PC-3 (cell line): ENCODE measurements around the gene RING1. TPM values are rescaled to one million over a fixed set of nuclear protein-coding genes. Genes with fewer than 3 reads are reported as not detected.
A peak's percentile ranks its signal among the peaks of the same experiment; 100 is the strongest.

Experiments
- ATAC-seq: fragments of 200-7000 bp; cut with Tn5 transposase; 2 replicates; pipeline ENCODE4 v1.9.1; 2020; ENCODE audit warnings: mild to moderate bottlenecking, moderate library complexity
- BruUV-seq: library from RNA; stranded (reverse); fragments of 400-500 nt; replicated peaks from 2 replicates; lab custom pipeline; 2021; lab: Mats Ljungman, UMichigan
- CTCF ChIA-PET: fragments of 300-600 bp; sonication (Branson Sonifier 250); formaldehyde crosslinking; loops from one replicate; lab custom pipeline; 2022; ENCODE audit warnings: antibody characterized with exemption; lab: Charles Lee
- POLR2A ChIA-PET: fragments of 300-600 bp; sonication (Branson Sonifier 250); formaldehyde crosslinking; loops from one replicate; lab custom pipeline; 2022; ENCODE audit warnings: antibody characterized with exemption; ENCODE audit not compliant: unreplicated experiment; lab: Charles Lee
- DNase-seq: peaks from one replicate; pipeline ENCODE4 v3.0.0-alpha.2; 2015
- H2AFZ ChIP-seq: fragments of 300-600 bp; sonication (generic); 2 replicates; pipeline ENCODE4 v1.6.0; 2016; ENCODE audit warnings: antibody characterized with exemption, low read length
- H3F3A ChIP-seq: fragments of 300-600 bp; sonication (generic); one replicate; pipeline ENCODE4 v1.6.0; 2017; ENCODE audit warnings: antibody characterized with exemption, low read length, control low read depth, mild to moderate bottlenecking; ENCODE audit not compliant: unreplicated experiment
- H3K27ac ChIP-seq: fragments of 300-600 bp; sonication (generic); 2 replicates; pipeline ENCODE4 v1.5.1; 2016; ENCODE audit warnings: mild to moderate bottlenecking, low read length
- H3K27me3 ChIP-seq: fragments of 300-600 bp; sonication (generic); 2 replicates; pipeline ENCODE4 v1.6.1; 2016; ENCODE audit warnings: low read length, mixed read lengths
- H3K36me3 ChIP-seq: fragments of 300-600 bp; sonication (generic); 2 replicates; pipeline ENCODE4 v1.6.1; 2016; ENCODE audit warnings: low read depth, mixed run types, low read length, mixed read lengths
- H3K4me1 ChIP-seq: fragments of 300-600 bp; sonication (generic); 2 replicates; pipeline ENCODE4 v1.5.1; 2016; ENCODE audit warnings: low read length; ENCODE audit not compliant: insufficient read depth
- H3K4me2 ChIP-seq: fragments of 300-600 bp; sonication (generic); 2 replicates; pipeline ENCODE4 v1.6.0; 2016; ENCODE audit warnings: low read length
- H3K4me3 ChIP-seq: fragments of 300-600 bp; sonication (generic); 2 replicates; pipeline ENCODE4 v1.5.1; 2016; ENCODE audit warnings: mild to moderate bottlenecking, low read length, mixed read lengths
- H3K79me2 ChIP-seq: fragments of 300-600 bp; sonication (generic); 2 replicates; pipeline ENCODE4 v1.6.1; 2017; ENCODE audit warnings: low read length, mixed read lengths
- H3K9ac ChIP-seq: fragments of 300-600 bp; sonication (generic); 2 replicates; pipeline ENCODE4 v1.6.0; 2016; ENCODE audit warnings: mild to moderate bottlenecking, low read length
- H3K9me2 ChIP-seq: fragments of 300-600 bp; sonication (generic); replicated peaks from 2 replicates; pipeline ENCODE4 v1.6.1; 2016; ENCODE audit warnings: mixed run types, low read length, mixed read lengths
- H3K9me3 ChIP-seq: fragments of 300-600 bp; sonication (generic); 2 replicates; pipeline ENCODE4 v1.6.1; 2016; ENCODE audit warnings: low read length, mixed read lengths
- H4K20me1 ChIP-seq: fragments of 300-600 bp; sonication (generic); 2 replicates; pipeline ENCODE4 v1.6.1; 2016; ENCODE audit warnings: low read length, mixed read lengths
- EZH2 ChIP-seq: fragments of 300-600 bp; sonication (generic); IDR thresholded peaks from one replicate; pipeline ENCODE4 v1.6.1; 2017; ENCODE audit warnings: antibody characterized with exemption, mild to moderate bottlenecking, low read length; ENCODE audit not compliant: unreplicated experiment
- EZH2phosphoT487 ChIP-seq: fragments of 300-600 bp; sonication (generic); IDR thresholded peaks from 2 replicates; pipeline ENCODE4 v1.6.1; 2018; ENCODE audit warnings: mild to moderate bottlenecking, antibody characterized with exemption, low read length, borderline replicate concordance
- intact Hi-C: fragments of 100-400 bp; cut with micrococcal nuclease; formaldehyde crosslinking; loops from 2 replicates; pipeline ENCODE4 v1.9.0; 2023
- total RNA-seq: library from RNA; depleted of rRNA; stranded (reverse); fragments of >200 nt; gene quantifications from 2 replicates; pipeline ENCODE4 v1.2.3, GENCODE V29; 2014
- TF ChIP-seq, protein P1 (sequence below): fragments of 300-600 bp; sonication (generic); conservative IDR thresholded peaks from 2 replicates; pipeline ENCODE4 v1.5.1; 2017; ENCODE audit warnings: antibody characterized with exemption, low read depth, mild to moderate bottlenecking, low read length

The RING1 gene
- total RNA-seq, 1 experiment from 2014 or later, result 23.3 TPM

DNA sequence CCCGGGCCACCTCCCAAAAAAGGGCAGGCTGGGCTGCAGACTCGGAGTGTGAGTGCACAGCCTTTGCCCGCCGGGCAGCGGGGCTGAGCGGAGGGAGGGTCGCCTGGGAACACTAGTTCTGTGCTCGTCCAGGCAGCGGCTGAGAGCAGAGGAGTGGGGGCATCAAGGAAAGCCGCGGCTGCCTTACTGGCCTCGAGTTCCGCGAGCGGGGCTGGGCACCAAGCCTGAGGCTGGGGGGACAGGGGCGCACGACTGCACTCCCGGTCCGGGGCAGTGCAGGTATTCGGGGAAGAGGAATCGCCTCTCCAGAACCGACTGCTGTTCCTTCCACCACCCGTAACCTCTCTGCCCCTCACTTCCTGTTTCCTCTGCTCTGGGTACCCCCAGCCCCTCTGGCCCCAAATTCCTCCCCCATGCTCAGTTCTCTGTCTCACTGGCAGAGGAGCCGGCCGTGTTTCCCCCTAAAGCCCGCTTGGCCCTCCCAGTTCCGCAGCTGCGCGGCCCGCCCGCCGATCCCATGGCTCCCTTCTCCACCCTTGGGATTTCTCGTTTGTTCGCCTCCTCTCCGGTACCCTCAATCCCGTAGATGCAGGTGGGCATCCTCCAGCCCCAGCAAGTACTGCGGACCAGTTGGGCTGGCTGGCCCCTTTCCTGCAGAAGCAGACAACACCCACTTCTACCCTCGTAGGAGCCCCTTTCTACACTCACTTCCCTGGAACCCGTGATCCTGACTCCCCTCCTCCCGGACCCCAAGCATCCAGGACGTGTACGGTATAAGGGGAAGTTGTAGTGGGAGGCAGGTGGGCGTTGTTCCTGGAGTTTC lies 5.1 kb downstream of the RING1 start:
- POLR2A ChIA-PET, result no interaction called here
- H3K9ac ChIP-seq, result no peak overlapping the region

DNA sequence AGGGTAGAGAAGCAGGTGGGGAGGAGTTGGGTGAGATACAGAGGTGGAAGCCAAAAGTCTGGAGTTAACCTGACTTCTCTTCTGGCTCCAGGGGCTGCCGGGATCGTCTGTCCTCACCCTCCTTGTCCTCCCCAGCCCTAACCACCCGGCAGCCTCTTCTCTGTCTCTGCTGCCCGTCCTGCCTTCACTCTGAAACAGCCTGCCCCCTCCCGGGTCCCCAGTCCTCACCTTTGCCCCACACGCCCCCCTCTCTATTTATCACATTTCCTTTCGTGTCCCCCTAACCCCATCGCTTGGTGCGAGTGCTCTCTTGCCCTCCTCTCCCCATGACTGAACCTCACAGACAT lies 5.7 kb downstream of the RING1 start:
- Histone ChIP-seq H3K4me2 (peak overlapping the region; percentile 50), H3K9me2 (no peaks in the 10 kb centered on the region), H3K4me3 (no peak overlapping the region), H4K20me1 (no peaks in the 10 kb centered on the region), H3K9me3 (no peaks in the 10 kb centered on the region), H3F3A (no peaks in the 10 kb centered on the region), H3K4me1 (0 out of 2 replicates have a peak, but pooled peaks cover 2% of the 10 kb centered on the region), H3K36me3 (no peaks in the 10 kb centered on the region), H3K79me2 (0 out of 2 replicates have a peak, but pooled peaks cover under 1% of the 10 kb centered on the region), H3K27ac (no peak overlapping the region), H3K9ac (no peak overlapping the region), H2AFZ (no peak overlapping the region), H3K27me3 (no peaks in the 10 kb centered on the region)
- no peak for TF ChIP-seq EZH2phosphoT487
- TF ChIP-seq, protein P1, sequence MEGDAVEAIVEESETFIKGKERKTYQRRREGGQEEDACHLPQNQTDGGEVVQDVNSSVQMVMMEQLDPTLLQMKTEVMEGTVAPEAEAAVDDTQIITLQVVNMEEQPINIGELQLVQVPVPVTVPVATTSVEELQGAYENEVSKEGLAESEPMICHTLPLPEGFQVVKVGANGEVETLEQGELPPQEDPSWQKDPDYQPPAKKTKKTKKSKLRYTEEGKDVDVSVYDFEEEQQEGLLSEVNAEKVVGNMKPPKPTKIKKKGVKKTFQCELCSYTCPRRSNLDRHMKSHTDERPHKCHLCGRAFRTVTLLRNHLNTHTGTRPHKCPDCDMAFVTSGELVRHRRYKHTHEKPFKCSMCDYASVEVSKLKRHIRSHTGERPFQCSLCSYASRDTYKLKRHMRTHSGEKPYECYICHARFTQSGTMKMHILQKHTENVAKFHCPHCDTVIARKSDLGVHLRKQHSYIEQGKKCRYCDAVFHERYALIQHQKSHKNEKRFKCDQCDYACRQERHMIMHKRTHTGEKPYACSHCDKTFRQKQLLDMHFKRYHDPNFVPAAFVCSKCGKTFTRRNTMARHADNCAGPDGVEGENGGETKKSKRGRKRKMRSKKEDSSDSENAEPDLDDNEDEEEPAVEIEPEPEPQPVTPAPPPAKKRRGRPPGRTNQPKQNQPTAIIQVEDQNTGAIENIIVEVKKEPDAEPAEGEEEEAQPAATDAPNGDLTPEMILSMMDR, result no peak
- TF ChIP-seq EZH2, result no peak
- ATAC-seq, result 0 out of 2 replicates have a peak, but pooled peaks have one; percentile 11
- DNase-seq, result no peak
- no TSS peak for BruUV-seq
- ChIA-PET POLR2A (no interaction called here), CTCF (no interaction called here)
- intact Hi-C loops, result no loop called here

More for the DNA sequence above, 5.1 kb downstream of the RING1 start:
- intact Hi-C loops, result no loop called here
- Histone ChIP-seq H3K4me2 (peak overlapping the region; percentile 50), H3K36me3 (no peaks in the 10 kb centered on the region), H4K20me1 (no peaks in the 10 kb centered on the region), H3F3A (no peaks in the 10 kb centered on the region), H3K4me1 (0 out of 2 replicates have a peak, but pooled peaks cover 5% of the 10 kb centered on the region), H3K27me3 (no peaks in the 10 kb centered on the region), H3K9me3 (no peaks in the 10 kb centered on the region), H3K9me2 (no peaks in the 10 kb centered on the region), H3K27ac (no peak overlapping the region), H3K4me3 (peak overlapping the region; percentile 43; the same call in 1 of the 2 replicates), H3K79me2 (0 out of 2 replicates have a peak, but pooled peaks cover 5% of the 10 kb centered on the region), H2AFZ (no peak overlapping the region)
- ATAC-seq, result no peak; the same call in 1 of the 2 replicates
- TF ChIP-seq, protein P1, result no peak
- DNase-seq, result no peak
- CTCF ChIA-PET, result no interaction called here
- BruUV-seq, result no TSS peak
